Osteoblast (primary cell): Measurements from ENCODE around the gene PHF2. TPM values are rescaled to one million over a fixed set of nuclear protein-coding genes. Genes with fewer than 3 reads are reported as not detected.

ENCODE experiments used
- DNase-seq: peaks from one replicate; pipeline ENCODE4 v3.0.0; 2011; ENCODE audit warnings: low spot score, mixed read lengths; ENCODE audit not compliant: insufficient read length; ENCODE audit errors: missing footprints
- H2AFZ ChIP-seq: 2 replicates; pipeline ENCODE4 v1.6.0; 2011; ENCODE audit warnings: mild to moderate bottlenecking, low read length
- H3K27ac ChIP-seq: 2 replicates; pipeline ENCODE4 v1.5.1; 2011; ENCODE audit warnings: mild to moderate bottlenecking, low read depth, low read length, moderate library complexity
- H3K27me3 ChIP-seq: 2 replicates; pipeline ENCODE4 v1.6.0; 2012; ENCODE audit warnings: mild to moderate bottlenecking, control low read depth, inconsistent platforms, low read length, moderate library complexity; ENCODE audit not compliant: insufficient read depth
- H3K36me3 ChIP-seq: 2 replicates; pipeline ENCODE4 v1.5.1; 2011; ENCODE audit warnings: mild to moderate bottlenecking, low read length, control low read depth, moderate library complexity; ENCODE audit not compliant: insufficient read depth
- H3K4me1 ChIP-seq: 2 replicates; pipeline ENCODE4 v1.5.1; 2011; ENCODE audit warnings: mild to moderate bottlenecking, low read length, control low read depth, moderate library complexity; ENCODE audit not compliant: insufficient read depth
- H3K4me2 ChIP-seq: 2 replicates; pipeline ENCODE4 v1.6.0; 2011; ENCODE audit warnings: mild to moderate bottlenecking, low read length; ENCODE audit not compliant: insufficient read depth
- H3K4me3 ChIP-seq: fragments of 200-600 bp; sonication (generic); 3 replicates; pipeline ENCODE4 v1.5.1; 2012; ENCODE audit warnings: mild to moderate bottlenecking, low read length, inconsistent platforms; ENCODE audit not compliant: insufficient read depth
- H3K79me2 ChIP-seq: 2 replicates; pipeline ENCODE4 v1.6.0; 2012; ENCODE audit warnings: mild to moderate bottlenecking, low read length, control low read depth, inconsistent platforms; ENCODE audit not compliant: insufficient read depth
- H3K9me3 ChIP-seq: 2 replicates; pipeline ENCODE4 v1.5.1; 2011; ENCODE audit warnings: low read depth, low read length, control low read depth
- H4K20me1 ChIP-seq: 2 replicates; pipeline ENCODE4 v1.6.0; 2012; ENCODE audit warnings: mild to moderate bottlenecking, low read length, control low read depth; ENCODE audit not compliant: insufficient read depth
- CTCF ChIP-seq: IDR thresholded peaks from 2 replicates; pipeline ENCODE4 v1.5.1; 2011; ENCODE audit warnings: mild to moderate bottlenecking, low read depth, low read length, moderate library complexity; ENCODE audit errors: extremely low read depth
- total RNA-seq: library from RNA; depleted of rRNA; stranded (reverse); fragments of >200 nt; gene quantifications from 2 replicates; pipeline ENCODE4 v1.2.3, GENCODE V29; 2012

PHF2 gene
- total RNA-seq, 1 donor = 14.8 TPM

DNA sequence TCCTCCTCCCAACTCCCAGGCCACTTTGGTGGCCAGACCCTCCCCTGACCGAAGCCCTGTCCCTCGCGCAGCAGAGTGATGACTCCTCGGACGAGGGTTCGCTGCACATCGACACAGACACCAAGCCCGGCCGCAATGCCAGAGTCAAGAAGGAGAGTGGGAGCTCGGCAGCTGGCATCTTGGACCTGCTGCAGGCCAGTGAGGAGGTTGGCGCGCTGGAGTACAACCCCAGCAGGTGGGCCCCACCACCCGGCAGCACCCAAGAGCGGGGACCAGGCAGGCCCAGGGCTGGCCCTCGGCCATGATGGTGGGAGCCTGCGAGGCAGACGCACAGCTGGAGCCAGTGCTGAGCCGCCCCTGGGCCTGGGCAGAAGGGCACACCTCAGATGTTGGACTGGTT lies 90.6 kb downstream of the PHF2 start:
- no peak overlapping the region for H3K4me2 ChIP-seq
- H3K27me3 ChIP-seq = no peaks in the 10 kb centered on the region
- no peak for TF ChIP-seq CTCF
- H3K27ac ChIP-seq = no peak overlapping the region
- H2AFZ ChIP-seq = no peak overlapping the region
- H3K9me3 ChIP-seq = no peaks in the 10 kb centered on the region
- H3K36me3 ChIP-seq = peaks cover 12% of the 10 kb centered on the region
- H3K4me3 ChIP-seq = no peak overlapping the region
- DNase-seq = peak; percentile 77
- no peaks in the 10 kb centered on the region for H3K79me2 ChIP-seq
- H3K4me1 ChIP-seq = no peaks in the 10 kb centered on the region
- H4K20me1 ChIP-seq = peaks cover 16% of the 10 kb centered on the region

DNA sequence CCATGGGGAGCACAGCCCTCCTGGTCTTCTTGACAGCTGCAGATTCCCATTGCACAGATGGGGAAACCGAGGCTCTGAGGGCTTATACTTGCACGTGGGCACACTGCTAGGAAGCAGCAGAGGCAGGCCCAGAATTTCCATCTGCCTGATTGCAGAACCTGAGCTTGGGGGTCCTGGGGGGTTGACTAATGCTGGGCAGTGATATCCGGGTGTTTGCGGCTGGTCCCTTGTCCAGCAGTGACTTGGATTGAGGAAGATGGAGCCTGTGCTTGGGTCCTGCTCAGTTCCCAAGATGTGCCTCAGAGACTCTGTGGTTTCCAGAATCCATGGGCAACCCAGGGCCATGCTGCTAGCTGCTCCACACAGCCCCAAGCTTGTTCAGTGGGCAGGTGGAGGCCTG lies 91.2 kb downstream of the PHF2 start:
- no peaks in the 10 kb centered on the region for H3K27me3 ChIP-seq
- no peaks in the 10 kb centered on the region for H3K79me2 ChIP-seq
- TF ChIP-seq CTCF = no peak
- H3K36me3 ChIP-seq = peaks cover 6% of the 10 kb centered on the region
- no peak overlapping the region for H2AFZ ChIP-seq
- no peak overlapping the region for H3K4me3 ChIP-seq
- H3K4me1 ChIP-seq = no peaks in the 10 kb centered on the region
- H3K9me3 ChIP-seq = no peaks in the 10 kb centered on the region
- no peak overlapping the region for H3K4me2 ChIP-seq
- H3K27ac ChIP-seq = no peak overlapping the region
- DNase-seq = peak; percentile 29
- H4K20me1 ChIP-seq = peaks cover 21% of the 10 kb centered on the region

GRCh38 chr9:93668261-93668871 lies 92.0 kb downstream of the PHF2 start:
- no peaks in the 10 kb centered on the region for H3K79me2 ChIP-seq

More at GRCh38 chr9:93668261-93668871, 92.0 kb downstream of the PHF2 start:
- Histone ChIP-seq H3K27ac (no peak overlapping the region), H3K27me3 (no peaks in the 10 kb centered on the region), H2AFZ (no peak overlapping the region), H3K4me3 (no peak overlapping the region), H3K9me3 (no peaks in the 10 kb centered on the region), H3K4me2 (no peak overlapping the region), H3K36me3 (no peaks in the 10 kb centered on the region), H4K20me1 (peaks cover 27% of the 10 kb centered on the region), H3K4me1 (no peaks in the 10 kb centered on the region)
- DNase-seq = peak; percentile 84
- no peak for TF ChIP-seq CTCF
